Measurements from ENCODE around the gene LGALSL.
"Not testable (repeated sequence)": the region's sequence is repeated elsewhere in the genome, so short reads cannot be mapped to it uniquely, and the experiment has no call there.

LGALSL gene

DNA sequence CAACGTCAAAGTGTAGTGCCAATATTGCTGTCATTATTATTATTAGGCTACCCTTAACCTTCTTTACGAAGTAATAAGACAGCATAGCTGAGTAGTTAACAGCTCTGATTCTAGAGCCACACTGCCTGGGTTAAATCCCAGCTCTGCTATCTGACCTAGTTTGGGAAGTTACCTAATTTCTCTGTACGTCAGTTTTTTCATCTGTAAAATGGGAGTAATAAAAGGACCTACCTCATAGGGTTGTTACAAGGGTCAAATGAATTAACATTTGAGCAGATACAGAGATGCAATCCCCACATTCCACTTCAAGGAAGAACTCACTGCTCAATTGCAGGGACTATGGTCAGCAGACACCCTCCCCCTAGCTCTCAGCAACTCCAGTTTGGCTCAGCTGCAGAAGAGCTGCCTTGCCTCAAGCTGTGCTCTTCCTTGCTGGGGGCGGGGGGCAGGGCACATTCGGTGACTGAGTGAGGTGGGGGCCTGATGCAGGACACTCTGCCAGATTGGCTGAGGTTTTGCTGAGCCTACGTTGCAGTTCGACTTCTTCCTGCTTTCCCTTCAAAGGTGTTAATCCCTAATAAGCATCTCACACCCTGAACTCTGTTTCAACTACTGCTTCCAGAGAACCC, 11.0 kb upstream of the LGALSL start:
- no peak for DNase-seq

DNA sequence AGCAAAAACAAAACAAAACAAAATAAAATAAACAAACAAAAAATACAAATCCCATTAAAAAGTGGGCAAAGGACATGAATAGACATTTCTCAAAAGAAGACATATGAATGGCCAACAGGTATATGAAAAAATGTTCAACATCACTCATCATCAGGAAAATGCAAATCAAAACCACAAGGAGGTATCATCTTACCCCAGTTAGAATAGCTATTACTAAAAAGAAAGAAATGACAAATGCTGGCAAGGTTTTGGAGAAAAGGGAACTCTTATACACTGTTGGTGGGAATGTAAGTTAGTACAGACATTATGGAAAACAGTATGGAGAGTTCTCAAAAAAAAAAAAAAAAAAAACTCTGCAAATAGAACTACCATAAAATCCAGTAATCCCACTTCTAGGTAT, 8.0 kb upstream of the LGALSL start:
- not testable (repeated sequence) for DNase-seq

GRCh38 chr2:64447317-64448040, 6.5 kb upstream of the LGALSL start:
- no peak for DNase-seq

DNA sequence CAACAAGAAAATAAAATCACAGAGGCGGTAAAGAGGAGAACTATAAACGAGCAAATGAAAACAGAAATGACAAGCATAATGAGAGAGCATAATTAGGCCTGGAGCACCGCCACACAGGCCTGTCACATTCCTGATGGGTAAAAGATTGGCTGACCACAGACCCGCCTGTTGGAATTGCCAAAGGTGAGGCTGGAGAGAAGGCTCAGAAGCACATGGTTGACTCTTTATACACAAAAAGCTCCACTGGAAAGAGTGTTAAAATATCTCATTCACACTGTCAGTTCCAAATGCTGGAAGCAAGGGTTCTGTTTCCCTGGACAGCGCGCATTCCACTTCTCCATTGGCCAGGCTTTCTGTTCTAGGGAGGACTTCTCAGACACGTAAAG, 5.9 kb upstream of the LGALSL start:
- no peak for DNase-seq

- DNase-seq, result no peak
Measured at GRCh38 chr2:64451051-64451450, 2.9 kb upstream of the LGALSL start.

GRCh38 chr2:64454386-64455332, 697 bp downstream of the LGALSL start:
- DNase-seq, result no peak

- no peak for DNase-seq
Measured at GRCh38 chr2:64455545-64455944, 1.6 kb downstream of the LGALSL start.

- no peak for DNase-seq
Measured at GRCh38 chr2:64456293-64456692, 2.3 kb downstream of the LGALSL start.

DNA sequence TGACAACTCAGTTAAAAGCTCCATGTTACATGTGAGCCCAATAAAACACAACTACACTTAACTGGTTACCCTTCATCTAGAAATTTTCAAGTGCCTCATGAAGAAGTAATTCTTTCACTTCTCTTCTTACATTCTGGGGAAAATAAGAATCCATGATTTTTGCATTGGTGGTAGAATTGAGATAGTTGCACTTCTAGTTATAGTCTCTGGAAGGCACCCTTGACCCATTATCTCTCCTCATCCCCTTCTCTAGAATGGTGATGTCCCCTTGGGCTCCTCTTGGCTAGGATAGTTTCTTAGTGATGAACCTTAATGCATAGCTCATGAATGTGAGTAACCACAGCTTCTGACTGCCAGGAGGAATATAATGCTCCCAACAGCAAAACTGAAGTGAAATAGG, 3.6 kb downstream of the LGALSL start:
- no peak for DNase-seq

DNA sequence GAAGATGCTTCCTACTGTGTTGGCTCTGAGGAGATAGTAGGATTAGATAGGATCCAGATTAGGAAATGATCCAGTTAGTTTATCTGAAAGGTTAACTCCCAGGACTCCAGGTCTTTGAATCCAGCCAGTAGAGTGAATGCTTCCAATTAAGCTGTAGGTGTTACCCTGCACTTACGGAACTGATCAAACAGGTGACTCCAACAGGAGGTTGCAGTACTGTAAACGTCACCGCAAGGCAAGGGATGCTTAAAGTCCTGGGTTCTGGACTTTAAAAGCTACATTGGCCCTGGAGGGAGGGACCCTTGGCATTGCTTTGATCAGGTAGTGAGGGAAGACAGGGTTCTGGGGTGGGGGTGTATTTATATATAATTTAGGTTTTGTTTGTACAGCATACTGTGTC, 5.6 kb downstream of the LGALSL start:
- no peak for DNase-seq

DNA sequence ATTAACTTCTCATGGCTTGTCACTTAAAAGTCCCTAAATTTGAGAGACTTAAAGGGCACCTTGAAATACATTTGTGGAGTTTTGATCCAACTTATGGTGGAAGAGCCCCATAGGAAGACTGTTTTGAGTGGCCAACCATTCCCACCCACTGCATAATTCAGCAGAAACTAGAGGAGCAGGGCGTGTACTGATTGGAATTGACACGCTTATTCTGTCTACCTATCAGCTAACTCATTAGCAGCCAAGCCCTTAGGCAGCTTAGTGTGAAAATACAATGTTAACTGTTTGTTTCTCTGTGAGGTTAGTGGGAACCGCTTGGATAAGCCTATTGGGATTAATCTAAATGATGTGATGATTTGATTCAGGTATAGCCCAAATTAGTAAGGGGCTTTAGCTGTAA, 6.4 kb downstream of the LGALSL start:
- DNase-seq, result no peak

- DNase-seq, result no peak
Measured at GRCh38 chr2:64461271-64462058, 7.5 kb downstream of the LGALSL start.

DNA sequence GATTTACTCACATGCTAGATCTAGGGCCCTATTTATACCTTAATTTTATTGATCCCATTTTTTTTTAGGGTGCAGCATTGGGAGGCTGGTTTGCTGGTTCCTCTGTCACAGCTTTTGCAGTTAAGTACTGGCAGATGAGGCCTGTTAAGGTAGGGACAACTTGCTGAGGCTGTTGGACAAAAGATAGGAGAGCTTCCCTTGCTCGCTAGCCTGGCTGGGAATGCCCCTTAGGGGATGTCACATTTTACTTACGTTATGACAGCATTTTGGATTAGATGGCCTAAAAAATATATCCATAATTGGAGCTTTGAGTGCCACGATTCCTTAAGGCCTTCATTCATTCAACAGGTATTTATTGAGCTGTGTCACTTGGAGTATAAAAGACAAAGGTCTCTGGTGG, 8.2 kb downstream of the LGALSL start:
- DNase-seq, result no peak

- DNase-seq, result no peak
Measured at GRCh38 chr2:64462940-64463700, 9.2 kb downstream of the LGALSL start.

DNA sequence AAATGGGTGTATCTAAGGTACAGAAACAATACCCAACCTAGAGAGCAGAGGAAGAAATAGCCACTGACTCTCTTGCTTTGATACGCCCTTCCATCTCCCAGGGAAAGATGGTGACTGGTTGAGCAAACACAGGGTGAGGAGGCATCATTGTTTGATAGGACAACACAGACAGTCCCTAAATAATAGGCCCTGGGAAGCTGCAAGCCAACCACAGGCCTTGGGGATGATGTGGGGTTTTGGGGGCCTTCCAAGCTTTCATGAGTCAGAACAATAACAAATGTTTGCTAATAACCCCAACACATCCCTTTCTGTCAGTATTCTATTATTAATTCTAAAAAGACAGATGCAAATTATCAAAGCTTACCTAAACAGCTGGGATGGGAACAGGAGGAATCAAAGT, 9.8 kb downstream of the LGALSL start:
- no peak for DNase-seq

GRCh38 chr2:64466478-64467085, 12.6 kb downstream of the LGALSL start:
- no peak for DNase-seq

GRCh38 chr2:64467096-64467843, 13.3 kb downstream of the LGALSL start:
- no peak for DNase-seq

DNA sequence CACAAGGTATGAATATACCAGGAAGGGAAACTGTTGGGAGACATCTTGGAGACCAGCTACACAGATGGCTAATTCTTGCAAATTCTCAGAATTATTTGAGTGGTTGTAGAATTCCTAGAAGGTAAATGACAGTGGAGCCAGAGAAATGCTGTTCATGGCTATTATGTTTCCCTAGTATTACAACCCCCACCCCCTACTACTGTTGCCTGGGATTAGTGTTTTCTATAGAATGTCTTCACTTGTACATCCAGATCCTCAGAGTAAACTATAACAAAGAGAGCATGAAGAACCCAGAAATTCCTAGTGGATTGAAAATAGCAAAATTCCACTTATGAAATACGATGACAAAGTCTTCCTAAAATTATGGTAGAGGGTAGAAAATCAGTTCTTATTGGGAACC, 15.3 kb downstream of the LGALSL start:
- no peak for DNase-seq

DNA sequence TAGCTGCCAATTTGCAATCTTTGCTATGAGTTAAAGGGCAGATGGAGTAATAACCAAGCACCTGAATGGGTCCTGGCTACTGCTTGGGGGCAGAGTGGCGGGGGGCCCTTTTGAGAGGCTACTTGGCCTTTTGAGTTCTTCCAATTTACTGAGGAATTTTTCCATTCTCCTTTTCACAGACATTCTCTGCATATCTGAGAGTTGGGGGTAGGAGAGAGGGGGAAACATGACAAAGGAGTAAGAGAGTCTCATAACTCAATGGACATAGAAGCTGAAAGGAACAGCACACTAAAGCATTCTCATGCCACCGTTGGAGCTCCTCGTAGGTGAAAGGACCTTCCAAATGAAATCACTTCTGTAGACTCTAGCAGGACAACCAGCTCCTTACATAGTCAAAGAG, 16.1 kb downstream of the LGALSL start:
- DNase-seq, result no peak

GRCh38 chr2:64470766-64471295, 16.9 kb downstream of the LGALSL start:
- DNase-seq, result no peak

DNA sequence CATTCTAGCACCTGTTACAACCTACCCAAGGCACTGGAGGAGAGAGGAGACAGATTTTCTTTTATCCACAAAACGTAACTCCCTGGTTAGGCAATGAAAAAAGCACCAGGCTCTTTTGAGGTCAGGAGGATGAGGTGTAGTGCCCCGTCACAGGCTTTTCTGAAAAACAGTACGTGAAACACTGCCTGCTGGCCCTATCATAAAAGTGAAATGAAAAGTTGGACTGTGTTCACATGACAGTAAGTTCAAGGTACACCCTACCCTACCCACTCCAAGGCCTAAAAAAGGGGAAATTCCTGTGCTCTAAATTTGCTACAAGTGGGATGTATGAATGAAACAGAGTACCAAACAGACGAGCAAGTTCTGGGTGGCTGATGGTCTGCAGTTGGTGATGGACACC, 17.6 kb downstream of the LGALSL start:
- no peak for DNase-seq

Measured in NCI-H524 treated with DMSO at 0.1 percent for 48 hours (cell line).